Ovary (tissue), 3 donors: ENCODE results near the gene LPGAT1.

ENCODE experiments used
- POLR2A ChIP-seq: fragments of 450-650 bp; IDR thresholded peaks from one replicate; pipeline ENCODE4 v1.6.1; 2017; ENCODE audit warnings: antibody characterized with exemption, mild to moderate bottlenecking, moderate library complexity
- TF ChIP-seq, protein P1 (sequence below), 3 donors: fragments of 450-650 bp in 2 of 3; fragments of 200-600 bp in 1 of 3; IDR thresholded peaks; one replicate each; pipeline versions ENCODE4 v1.5.1 to v1.8.0; 2016 to 2022; ENCODE audit warnings: antibody characterized with exemption in 3 of 3, mild to moderate bottlenecking in 1 of 3
- donor health status: DM: no; HTN: no; CAD: no.

DNA sequence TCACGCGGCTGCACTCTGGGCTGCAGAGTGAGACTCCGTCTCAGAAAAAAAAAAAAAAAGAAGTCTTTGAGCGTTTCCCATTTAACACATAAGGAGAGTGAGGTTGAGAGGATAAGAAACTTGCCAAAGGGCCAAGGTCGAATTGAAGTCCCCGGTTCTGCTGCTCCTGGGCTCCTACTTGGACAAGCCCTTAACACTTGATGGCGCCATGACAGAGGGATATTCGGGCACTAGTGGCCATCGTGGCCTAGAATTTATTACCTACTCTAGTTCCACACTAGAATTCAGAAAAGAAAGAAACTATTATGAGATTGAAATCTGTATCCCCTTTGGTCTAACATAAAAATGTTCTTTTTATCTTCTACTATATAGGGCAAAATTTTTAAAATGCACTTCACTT, 89.4 kb downstream of the LPGAT1 start:
- TF ChIP-seq POLR2A, result no peak
- TF ChIP-seq, protein P1, sequence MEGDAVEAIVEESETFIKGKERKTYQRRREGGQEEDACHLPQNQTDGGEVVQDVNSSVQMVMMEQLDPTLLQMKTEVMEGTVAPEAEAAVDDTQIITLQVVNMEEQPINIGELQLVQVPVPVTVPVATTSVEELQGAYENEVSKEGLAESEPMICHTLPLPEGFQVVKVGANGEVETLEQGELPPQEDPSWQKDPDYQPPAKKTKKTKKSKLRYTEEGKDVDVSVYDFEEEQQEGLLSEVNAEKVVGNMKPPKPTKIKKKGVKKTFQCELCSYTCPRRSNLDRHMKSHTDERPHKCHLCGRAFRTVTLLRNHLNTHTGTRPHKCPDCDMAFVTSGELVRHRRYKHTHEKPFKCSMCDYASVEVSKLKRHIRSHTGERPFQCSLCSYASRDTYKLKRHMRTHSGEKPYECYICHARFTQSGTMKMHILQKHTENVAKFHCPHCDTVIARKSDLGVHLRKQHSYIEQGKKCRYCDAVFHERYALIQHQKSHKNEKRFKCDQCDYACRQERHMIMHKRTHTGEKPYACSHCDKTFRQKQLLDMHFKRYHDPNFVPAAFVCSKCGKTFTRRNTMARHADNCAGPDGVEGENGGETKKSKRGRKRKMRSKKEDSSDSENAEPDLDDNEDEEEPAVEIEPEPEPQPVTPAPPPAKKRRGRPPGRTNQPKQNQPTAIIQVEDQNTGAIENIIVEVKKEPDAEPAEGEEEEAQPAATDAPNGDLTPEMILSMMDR (IDR thresholded peaks at IDR 0.05), result no peak
